ENCODE measurements around the gene RNF144B.
A peak's percentile ranks its signal among the peaks of the same experiment; 100 is the strongest.

RNF144B gene

DNA sequence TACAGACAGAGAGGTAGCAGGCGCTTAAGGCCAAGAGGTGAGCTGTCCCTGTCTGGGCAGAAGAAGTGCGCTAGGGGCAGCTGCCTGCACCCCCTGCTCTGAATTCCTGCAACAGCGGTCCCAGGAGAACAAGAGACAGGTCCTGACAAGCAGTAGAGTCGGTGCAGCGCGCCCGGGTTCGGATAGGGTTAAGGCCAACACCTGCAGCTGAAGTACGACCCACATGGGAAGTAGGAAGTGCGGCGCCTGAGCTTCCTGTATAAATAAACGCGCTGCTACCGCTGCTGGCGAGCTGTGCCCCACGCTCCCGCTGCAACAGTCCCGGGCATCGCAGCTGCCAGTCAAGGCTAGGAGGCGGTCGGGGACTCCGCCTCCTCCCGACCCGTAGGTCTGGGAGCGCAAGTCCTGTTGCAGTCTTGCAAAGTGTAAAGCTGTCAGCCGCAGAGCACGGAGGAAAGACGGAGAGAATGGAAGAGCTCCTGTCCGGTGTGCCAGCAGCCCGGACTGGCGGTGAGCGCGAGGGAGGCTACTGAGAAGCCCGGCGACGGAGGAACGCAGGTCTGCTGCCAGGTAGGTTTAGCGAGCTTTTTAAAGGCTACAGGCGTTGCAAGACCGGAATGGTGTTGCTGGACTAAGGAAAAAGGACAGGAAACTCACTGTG, at the start of gene RNF144B:
Gene RNF144B (plus strand): TSS at position 290 of the 661 bp plus-strand sequence. CDS start 12,185 bp downstream, outside the sequence.
- Histone ChIP-seq H3K4me3 (ENCODE audit: severe bottlenecking) (peak within 1 kb of the TSS; percentile 44), H3K36me3 (ENCODE audit: low read depth) (no peaks in the 10 kb centered on the region; the same call in 1 of the 2 replicates), H3K4me1 (ENCODE audit: insufficient read depth, poor library complexity, severe bottlenecking) (peaks cover 23% of the 10 kb centered on the region), H3K9me3 (ENCODE audit: severe bottlenecking) (no peaks in the 10 kb centered on the region), H3K27ac (ENCODE audit: poor library complexity, severe bottlenecking) (peak within 1 kb of the TSS; percentile 63), H3K27me3 (ENCODE audit: insufficient read depth, poor library complexity, severe bottlenecking) (no peaks in the 10 kb centered on the region)
- peak; percentile 91 for ATAC-seq (ENCODE audit: low read depth)
- peak; percentile 91 for DNase-seq (ENCODE audit: low spot score)
- no peak for TF ChIP-seq CTCF (IDR thresholded peaks at IDR 0.05; ENCODE audit: poor library complexity, severe bottlenecking)

DNA sequence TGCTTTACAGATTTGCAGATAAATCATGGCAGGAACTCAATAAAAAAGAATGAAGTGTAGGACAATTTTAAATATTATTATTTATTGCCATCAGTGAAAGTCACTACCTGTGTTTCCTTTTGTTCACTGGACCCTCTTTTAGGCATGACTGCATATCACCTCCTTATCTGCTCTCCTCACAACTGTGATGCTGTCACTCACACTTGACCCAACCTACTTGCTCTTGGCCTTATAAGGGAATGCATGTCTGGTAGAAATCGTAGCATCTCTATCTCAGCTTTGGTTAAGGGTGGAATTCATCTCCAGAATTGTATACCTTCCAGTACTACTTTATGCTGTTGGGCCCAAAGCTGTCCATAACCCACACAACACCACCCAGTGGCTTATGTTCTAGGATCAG, 47.6 kb upstream of the RNF144B start:
- Histone ChIP-seq H3K36me3 (ENCODE audit: low read depth) (no peaks in the 10 kb centered on the region), H3K4me1 (ENCODE audit: insufficient read depth, poor library complexity, severe bottlenecking) (peaks cover 32% of the 10 kb centered on the region), H3K27me3 (ENCODE audit: insufficient read depth, poor library complexity, severe bottlenecking) (no peaks in the 10 kb centered on the region), H3K27ac (ENCODE audit: poor library complexity, severe bottlenecking) (no peak overlapping the region), H3K4me3 (ENCODE audit: severe bottlenecking) (no peak overlapping the region), H3K9me3 (ENCODE audit: severe bottlenecking) (no peaks in the 10 kb centered on the region)
- no peak for TF ChIP-seq CTCF (IDR thresholded peaks at IDR 0.05; ENCODE audit: poor library complexity, severe bottlenecking)
- ATAC-seq (ENCODE audit: low read depth) (no peak), DNase-seq (ENCODE audit: low spot score) (no peak)

GRCh38 chr6:18340781-18341551, 46.2 kb upstream of the RNF144B start:
- Histone ChIP-seq H3K27ac (ENCODE audit: poor library complexity, severe bottlenecking) (peak overlapping the region; percentile 72), H3K9me3 (ENCODE audit: severe bottlenecking) (no peaks in the 10 kb centered on the region), H3K36me3 (ENCODE audit: low read depth) (no peaks in the 10 kb centered on the region), H3K4me3 (ENCODE audit: severe bottlenecking) (no peak overlapping the region), H3K4me1 (ENCODE audit: insufficient read depth, poor library complexity, severe bottlenecking) (peaks cover 32% of the 10 kb centered on the region), H3K27me3 (ENCODE audit: insufficient read depth, poor library complexity, severe bottlenecking) (no peaks in the 10 kb centered on the region)
- ATAC-seq (ENCODE audit: low read depth): peak; percentile 78
- no peak for TF ChIP-seq CTCF (IDR thresholded peaks at IDR 0.05; ENCODE audit: poor library complexity, severe bottlenecking)
- DNase-seq (ENCODE audit: low spot score): no peak

DNA sequence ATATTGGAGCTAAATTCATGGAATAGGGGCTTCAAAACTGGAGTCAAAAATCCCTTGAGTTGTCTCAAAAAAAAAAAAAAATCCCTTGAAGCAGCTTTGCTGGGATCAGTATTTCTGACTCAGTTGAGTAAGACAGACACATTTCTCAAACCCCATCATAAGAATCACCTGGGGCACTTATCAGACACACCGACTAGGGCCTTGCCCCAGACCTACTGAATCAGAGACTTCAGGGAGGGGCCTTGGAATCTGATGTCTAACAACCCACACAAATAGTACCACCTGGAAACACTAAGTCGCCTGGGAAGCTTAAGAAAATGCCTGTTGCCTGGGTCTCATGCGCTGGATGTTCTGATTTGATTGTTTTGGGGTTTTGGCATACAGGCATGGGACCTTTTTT, 44.9 kb upstream of the RNF144B start:
- Histone ChIP-seq H3K27me3 (ENCODE audit: insufficient read depth, poor library complexity, severe bottlenecking) (no peaks in the 10 kb centered on the region), H3K27ac (ENCODE audit: poor library complexity, severe bottlenecking) (peak overlapping the region; percentile 72), H3K36me3 (ENCODE audit: low read depth) (no peaks in the 10 kb centered on the region), H3K4me1 (ENCODE audit: insufficient read depth, poor library complexity, severe bottlenecking) (peaks cover 41% of the 10 kb centered on the region), H3K9me3 (ENCODE audit: severe bottlenecking) (no peaks in the 10 kb centered on the region), H3K4me3 (ENCODE audit: severe bottlenecking) (no peak overlapping the region)
- peak; percentile 65 for ATAC-seq (ENCODE audit: low read depth)
- no peak for DNase-seq (ENCODE audit: low spot score)
- TF ChIP-seq CTCF (IDR thresholded peaks at IDR 0.05; ENCODE audit: poor library complexity, severe bottlenecking): no peak

Data from RWPE2 (cell line).